Activated CD8-positive, alpha-beta memory T cell treated with anti-CD3 and anti-CD28 coated beads, Interleukin-2, amount 50 U/mL, for 48 hours (primary cell): Measurements from ENCODE around the gene HOXA9.
A peak's percentile ranks its signal among the peaks of the same experiment; 100 is the strongest.

Source experiments
- DNase-seq: peaks from one replicate; pipeline ENCODE4 v3.0.0-alpha.2; 2020

Gene HOXA9

DNA sequence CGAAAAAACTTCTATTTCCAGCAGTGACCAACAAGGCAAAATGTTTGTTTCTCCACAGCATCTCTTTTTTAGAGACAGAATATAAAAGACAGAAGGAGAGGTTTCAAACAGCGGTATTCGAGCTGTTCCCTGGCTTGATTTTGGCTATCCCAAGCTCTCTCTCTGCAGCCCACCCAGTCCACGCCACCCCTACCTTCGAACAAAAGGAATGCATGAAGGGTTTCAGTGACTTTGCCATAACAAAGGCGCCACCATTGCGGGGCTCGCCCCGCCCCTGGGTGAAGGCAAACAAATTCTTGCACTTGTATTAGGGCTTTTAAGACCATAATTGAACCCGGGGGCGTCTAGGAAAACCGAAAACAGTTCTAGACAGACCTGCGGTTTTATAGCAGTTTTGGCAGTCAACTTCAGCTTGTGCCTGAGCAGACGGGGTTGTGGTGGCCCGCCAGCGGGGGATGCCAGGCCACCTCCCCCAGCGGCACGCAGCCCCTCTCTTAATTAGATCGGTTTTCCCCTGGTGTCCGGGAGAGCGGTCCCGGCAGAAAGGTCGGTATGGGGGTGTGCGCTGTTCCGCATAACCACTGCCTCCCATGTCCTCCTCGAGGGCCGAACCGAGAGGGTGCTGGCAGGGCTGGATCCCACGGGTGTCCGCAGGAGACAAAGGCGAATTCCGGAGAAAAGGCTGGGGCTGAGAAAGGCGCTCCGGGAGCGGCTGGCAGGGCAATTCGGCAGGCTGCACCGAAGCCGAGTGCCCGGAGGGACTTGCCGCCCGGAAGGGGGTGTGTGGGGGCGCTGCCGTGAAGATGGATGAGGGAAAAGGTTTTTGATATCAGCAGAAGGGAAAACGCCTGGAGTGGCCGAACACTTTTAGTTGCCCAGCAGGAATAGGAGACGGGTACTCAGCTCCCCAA lies 22.4 kb upstream of the HOXA9 start:
- peak; percentile 55 for DNase-seq

DNA sequence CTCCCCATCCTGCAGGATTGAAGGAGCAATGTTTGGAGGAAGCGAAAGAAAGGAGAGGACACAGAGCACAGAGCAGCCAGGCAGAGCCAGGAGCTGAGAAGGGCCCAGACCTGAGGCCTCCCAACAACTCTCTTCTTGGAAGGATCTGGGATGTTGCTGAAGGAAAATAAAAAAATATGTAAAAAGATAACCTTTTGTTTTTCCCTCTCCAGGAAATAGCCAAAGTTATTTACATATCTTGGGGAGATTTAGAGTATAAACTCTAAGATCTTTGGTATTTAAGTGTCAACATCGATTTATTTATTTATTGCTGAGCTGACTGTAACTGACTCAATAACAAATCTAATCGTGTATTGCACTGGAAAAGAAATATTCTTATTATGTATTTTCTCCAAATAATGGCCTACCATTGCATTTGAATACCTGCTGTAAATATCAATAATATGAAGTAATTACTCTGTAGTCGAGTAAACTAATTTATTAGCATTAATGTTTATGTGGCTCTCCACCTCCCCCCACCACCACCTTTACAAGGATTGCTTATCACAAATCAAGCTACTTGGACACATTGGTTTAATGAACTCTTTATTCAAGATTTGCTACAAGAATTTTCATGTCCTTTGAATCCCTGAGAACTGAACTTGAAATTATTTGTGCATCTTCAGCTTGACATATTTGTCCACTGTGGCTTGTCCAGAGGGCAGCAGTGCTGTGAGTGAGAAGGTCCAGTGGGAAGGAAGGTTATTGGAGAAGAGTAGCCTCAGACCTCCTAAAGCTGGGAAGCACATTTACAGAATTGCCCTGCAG lies 21.5 kb upstream of the HOXA9 start:
- no peak for DNase-seq

- peak; percentile 54 for DNase-seq
Measured at GRCh38 chr7:27185854-27186667, 20.7 kb upstream of the HOXA9 start.

- DNase-seq: peak; percentile 55
Measured at GRCh38 chr7:27185013-27185853, 19.9 kb upstream of the HOXA9 start, which contains the start of gene HOXA11. TSS of gene HOXA11 (minus strand) at chr7:27185232. CDS start at chr7:27185144, 88 bp downstream.

GRCh38 chr7:27184337-27185012 lies 19.1 kb upstream of the HOXA9 start:
- peak; percentile 74 for DNase-seq

DNA sequence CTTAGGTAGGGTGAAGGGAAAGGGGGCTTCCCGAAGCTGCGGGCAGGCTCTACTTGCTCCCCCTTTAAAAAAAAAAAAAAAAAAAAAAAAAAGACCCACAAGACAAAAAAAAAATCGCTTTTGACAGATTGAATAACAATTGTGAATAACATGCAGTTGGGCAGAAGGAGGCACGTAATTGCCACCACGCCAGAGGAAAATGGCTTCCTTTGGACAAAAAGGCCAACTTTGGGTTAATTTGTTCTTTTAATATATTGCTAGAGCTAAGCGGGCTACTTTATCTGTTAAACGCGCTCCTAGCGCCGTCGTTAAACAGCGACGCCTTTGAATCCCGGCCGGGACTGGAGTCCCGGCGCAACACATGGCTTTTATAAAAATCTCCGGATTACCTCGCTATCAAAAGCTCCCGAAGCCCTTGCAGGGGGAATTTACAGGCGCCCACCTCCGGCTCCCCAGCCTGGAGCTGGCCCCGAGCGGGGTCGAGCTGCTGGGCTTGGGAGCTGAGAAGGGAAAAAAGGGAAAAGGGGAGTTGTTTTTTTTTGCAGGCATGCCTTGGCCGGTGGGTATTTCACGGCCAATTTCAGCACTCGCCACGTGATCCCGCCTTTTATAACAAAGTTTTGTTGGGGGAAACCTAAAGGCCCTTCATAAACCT lies 18.5 kb upstream of the HOXA9 start:
- peak; percentile 56 for DNase-seq

DNA sequence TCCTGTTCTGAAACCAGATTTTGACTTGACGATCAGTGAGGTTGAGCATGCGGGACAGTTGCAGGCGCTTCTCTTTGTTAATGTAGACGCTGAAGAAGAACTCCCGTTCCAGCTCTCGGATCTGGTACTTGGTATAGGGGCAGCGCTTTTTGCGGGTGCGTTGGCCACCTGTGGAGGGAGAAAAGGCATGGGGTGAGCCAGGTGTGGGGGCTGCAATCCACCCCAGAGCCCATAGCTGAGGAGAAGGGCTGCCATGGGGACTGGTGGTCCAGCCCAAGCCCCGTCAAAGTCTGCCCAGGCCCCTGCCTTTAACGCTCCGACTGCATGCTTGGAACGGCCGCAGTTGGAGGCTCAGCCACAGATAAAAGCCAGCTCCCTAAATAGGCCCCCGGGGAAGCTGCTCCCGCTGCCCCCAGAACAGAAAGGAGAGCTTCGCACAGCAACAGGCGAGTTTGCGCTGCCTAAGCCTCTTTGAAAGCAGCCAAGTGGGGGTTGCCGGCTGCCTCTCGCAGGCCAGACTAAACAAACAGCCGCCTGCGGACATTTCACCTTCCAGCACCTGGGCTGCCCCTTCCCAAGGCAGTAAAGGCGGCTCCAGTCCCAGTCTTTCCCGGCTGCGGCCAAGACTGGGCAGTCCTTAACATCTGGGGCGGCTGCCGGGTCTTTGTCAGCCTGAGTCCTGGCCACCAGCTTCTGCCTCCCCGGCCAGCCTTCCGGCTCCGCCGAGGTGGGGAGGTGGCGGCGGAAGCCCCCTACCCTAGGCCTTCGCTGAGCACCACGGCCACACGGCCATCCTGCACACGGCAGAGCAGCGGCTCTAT lies 17.7 kb upstream of the HOXA9 start:
- DNase-seq: peak; percentile 51

- DNase-seq: peak; percentile 43
Measured at GRCh38 chr7:27182285-27182841, 17.0 kb upstream of the HOXA9 start.

GRCh38 chr7:27181795-27182275 lies 16.5 kb upstream of the HOXA9 start:
- peak; percentile 41 for DNase-seq

GRCh38 chr7:27180431-27181420 lies 15.4 kb upstream of the HOXA9 start:
- peak; percentile 48 for DNase-seq

GRCh38 chr7:27179503-27180430 lies 14.4 kb upstream of the HOXA9 start:
- peak; percentile 91 for DNase-seq

GRCh38 chr7:27179030-27179429 lies 13.7 kb upstream of the HOXA9 start:
- DNase-seq: no peak

GRCh38 chr7:27178366-27178765 lies 13.0 kb upstream of the HOXA9 start:
- DNase-seq: no peak

GRCh38 chr7:27177795-27178320 lies 12.5 kb upstream of the HOXA9 start:
- DNase-seq: no peak

DNA sequence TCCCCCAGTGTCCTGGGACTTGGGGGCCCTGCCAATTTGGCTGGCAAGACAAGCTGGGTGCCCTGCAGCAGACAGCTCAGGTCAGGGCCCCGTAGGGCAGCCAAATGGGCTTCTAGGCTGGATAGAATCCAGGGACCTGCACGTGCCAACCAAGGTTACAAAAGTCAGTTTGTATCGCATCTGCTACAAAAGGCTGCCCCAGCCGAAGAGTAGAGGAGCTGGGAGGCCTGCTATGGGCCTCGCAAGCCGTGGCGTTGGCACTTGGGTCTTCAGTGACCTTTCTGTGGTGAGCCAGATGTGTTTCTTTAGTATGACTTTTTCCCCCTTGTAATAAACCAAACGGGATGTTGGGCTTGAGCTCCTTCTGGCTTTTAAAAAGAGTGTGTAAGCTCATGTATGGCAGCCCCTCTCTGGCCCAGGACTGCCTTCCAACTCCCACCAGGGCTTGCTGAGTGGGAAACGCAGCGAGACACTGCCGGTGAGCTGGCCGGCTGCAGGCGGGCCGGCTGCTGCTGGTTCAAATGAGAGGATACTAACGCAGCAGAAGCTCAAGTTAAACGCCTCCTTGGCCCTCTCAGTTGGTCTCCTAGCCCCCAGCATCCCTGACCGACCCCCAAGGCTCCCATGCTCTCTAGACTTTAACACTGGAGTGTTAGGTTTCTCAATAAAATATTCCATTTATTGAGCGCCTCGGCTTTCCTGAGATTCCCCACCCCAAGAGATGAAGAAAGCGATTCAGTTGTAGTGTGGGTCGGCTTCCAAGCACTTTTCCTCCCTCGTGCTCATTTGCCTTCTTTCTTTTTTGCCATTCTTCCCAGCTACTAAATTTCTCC lies 11.8 kb upstream of the HOXA9 start:
- no peak for DNase-seq

GRCh38 chr7:27176524-27176845 lies 11.1 kb upstream of the HOXA9 start:
- DNase-seq: no peak
